ENCODE measurements around the gene NPIPA7.
"Not testable (repeated sequence)": the region's sequence is repeated elsewhere in the genome, so short reads cannot be mapped to it uniquely, and the experiment has no call there.

The NPIPA7 gene

GRCh38 chr16:16420515-16420914 is 41.6 kb downstream of the NPIPA7 start:
- FAIRE-seq = not testable (repeated sequence)

DNA sequence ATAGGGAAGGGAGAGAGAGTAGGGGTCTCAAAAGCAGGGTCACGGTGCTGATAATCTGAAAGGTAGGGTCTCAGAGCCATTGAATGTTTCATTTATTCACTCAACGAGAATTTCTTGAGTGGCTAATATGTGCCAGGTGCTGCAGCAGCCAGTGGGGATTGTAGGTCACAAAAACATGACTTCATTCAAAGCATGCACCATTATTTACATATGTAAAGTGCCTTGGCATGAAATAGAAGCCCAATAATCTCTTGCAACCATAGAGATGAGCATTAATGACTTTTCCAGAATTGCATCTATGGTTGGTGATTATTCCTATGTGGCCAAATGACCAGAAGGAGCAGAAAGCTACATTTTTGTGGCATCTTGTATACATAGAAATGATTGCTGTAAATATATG is 46.2 kb downstream of the NPIPA7 start:
- not testable (repeated sequence) for FAIRE-seq

GRCh38 chr16:16431135-16431534 is 52.2 kb downstream of the NPIPA7 start:
- FAIRE-seq = not testable (repeated sequence)

DNA sequence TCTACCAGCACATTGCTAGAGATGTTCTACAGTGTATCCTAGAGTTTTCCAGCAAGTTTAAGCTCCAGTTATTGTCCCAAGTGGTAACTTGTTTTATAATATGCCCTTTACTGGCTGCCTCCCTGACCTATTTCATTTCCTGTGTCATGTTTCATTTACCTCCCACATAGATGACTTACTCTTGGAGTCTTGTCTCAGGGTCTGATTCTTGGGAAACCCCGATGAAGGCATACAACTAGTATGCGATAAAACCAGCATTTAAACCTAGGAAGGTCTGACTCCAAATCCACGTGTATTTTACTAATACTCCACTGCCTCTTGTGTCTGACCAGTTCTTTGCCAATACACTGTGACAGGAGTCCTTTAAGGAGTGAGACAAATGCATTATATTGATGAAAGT is 55.8 kb downstream of the NPIPA7 start:
- FAIRE-seq = not testable (repeated sequence)

DNA sequence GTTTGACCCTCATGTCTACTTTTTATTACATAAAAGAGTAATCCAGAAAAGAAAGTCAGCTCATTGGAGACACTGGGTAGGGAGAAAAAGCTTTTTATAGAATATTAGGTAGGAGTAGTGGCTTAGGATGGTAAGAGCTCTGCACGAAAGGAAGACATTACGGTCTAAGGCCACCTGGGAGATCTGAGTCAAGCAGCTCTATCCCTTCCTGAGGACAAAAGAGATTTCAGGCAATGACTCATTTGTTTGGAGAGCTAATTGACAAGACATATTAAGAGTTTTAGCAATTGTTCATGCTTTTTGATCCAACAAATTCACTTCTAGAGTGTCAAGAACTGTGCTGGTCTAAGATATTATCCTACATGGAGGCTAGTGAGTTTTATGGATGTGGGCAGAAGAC is 62.5 kb downstream of the NPIPA7 start:
- FAIRE-seq = not testable (repeated sequence)
